Measurements from ENCODE around the gene SKOR1. TPM values are rescaled to one million over a fixed set of nuclear protein-coding genes. Genes with fewer than 3 reads are reported as not detected.
A peak's percentile ranks its signal among the peaks of the same experiment; 100 is the strongest.

Gene SKOR1
- total and polyA plus RNA-seq, 2 of the 13 experiments (the other 11 are each of a cell fraction or from before 2014, with no cell fraction given): 0.09 to 0.11 TPM

DNA sequence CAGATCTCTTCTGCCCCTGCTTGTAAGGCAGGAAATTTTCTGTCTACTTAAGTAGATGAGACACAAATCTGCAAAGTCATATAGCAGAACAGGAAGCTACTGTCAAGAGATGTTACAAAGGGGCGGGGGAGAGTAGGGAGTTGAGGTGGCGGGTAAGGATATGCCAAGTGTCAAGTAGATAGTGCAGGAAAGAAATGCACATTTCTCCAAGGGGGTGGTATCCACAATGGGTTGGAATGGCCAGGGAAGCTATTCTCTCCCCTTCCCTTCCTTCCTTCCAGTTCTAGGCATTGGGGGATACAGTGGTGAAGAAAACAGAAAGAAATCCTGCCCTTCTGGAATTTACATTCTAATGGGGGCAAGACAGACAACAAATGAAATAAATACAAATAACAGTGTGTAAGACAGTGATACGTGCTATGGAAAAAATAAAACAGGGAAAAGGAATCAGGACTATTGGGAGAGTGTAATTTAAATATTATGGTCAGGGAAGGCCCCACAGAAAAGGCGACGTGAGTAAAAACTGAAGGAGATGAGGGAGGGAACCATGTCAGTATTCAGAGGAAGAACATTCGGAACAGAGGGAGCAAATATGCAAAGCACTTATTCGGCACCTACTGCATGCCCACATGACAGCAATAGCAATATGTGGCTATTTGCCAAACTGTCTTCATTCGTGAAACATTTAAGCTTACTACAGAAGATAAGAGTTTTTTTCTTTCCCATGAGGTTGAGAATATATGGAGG lies 57.4 kb downstream of the SKOR1 start:
- peaks cover 64% of the 10 kb centered on the region for H3K4me1 ChIP-seq (ENCODE audit: insufficient read depth, low read length)
- no peaks in the 10 kb centered on the region for H4K20me1 ChIP-seq (ENCODE audit: insufficient read depth, low read length)
- intact Hi-C loops (cut with micrococcal nuclease; ENCODE audit: unreplicated experiment) (loop anchor here (5.0 kb wide), 2 partner anchors 65 to 80 kb away; no protein-coding TSS in a partner anchor), in situ Hi-C loops (cut with HindIII; ENCODE audit: extremely low pct_ligation_motif_present, low pct_unique_long_range_greater_than_20kb) (no loop called here)
- no peak overlapping the region for H3K4me2 ChIP-seq (ENCODE audit: low read depth, low read length)
- H3K9ac ChIP-seq (ENCODE audit: insufficient read depth, low read depth, low read length): no peak overlapping the region
- H3K9me3 ChIP-seq (ENCODE audit: low read length): no peaks in the 10 kb centered on the region
- no TSS peak for BruUV-seq (replicated peaks)
- ChIA-PET CTCF (ENCODE audit: low intra/inter-chr PET ratio, low total read pairs) (no interaction called here), POLR2A (interaction anchor here (0.9 to 3.2 kb wide), 3 partner anchors 32 to 79 kb away, joined by 3 to 24 read pairs (median 13); no protein-coding TSS in a partner anchor)
- ATAC-seq: no peak
- peak overlapping the region; percentile 38 for H3K27ac ChIP-seq (ENCODE audit: extremely low read length, insufficient read depth, low read length)
- WGBS (ENCODE audit: low lambda C conversion rate): 91% methylated on average over 8 of the region's 8 CpGs
- no peaks in the 10 kb centered on the region for H3K27me3 ChIP-seq (ENCODE audit: control insufficient read depth in 1 of 2, insufficient read depth in 2 of 2, low read length in 2 of 2)
- H3K79me2 ChIP-seq (ENCODE audit: insufficient read depth, low read length): no peaks in the 10 kb centered on the region
- no peak overlapping the region for H3K4me3 ChIP-seq (replicated peaks in 1 of 3; ENCODE audit: insufficient read depth in 1 of 3, low read depth in 2 of 3, low read length in 3 of 3)
- TF ChIP-seq REXO4 (CRISPR knock-in tag; IDR thresholded peaks at IDR 0.05; ENCODE audit: borderline replicate concordance): no peak
- TF ChIP-seq KDM4B (CRISPR knock-in tag; IDR thresholded peaks at IDR 0.05): no peak
- peak; percentile 93 for TF ChIP-seq ZKSCAN8 (CRISPR knock-in tag; IDR thresholded peaks at IDR 0.05; ENCODE audit: borderline replicate concordance)
- no peak for TF ChIP-seq FOXP4 (CRISPR knock-in tag; IDR thresholded peaks at IDR 0.05)
- TF ChIP-seq ZNF3 (CRISPR knock-in tag; IDR thresholded peaks at IDR 0.05): no peak
- FAIRE-seq: no peak
- no peak for DNase-seq (ENCODE audit: low spot score)
- no peaks in the 10 kb centered on the region for H3K36me3 ChIP-seq (replicated peaks in 1 of 2; ENCODE audit: control insufficient read depth in 1 of 2, insufficient read depth in 2 of 2, low read length in 2 of 2)
- H2AFZ ChIP-seq (ENCODE audit: low read length): no peak overlapping the region

Measured in HepG2 (cell line).